Measurements from ENCODE around the gene PIGL.
A peak's percentile ranks its signal among the peaks of the same experiment; 100 is the strongest.
"Not testable (repeated sequence)": the region's sequence is repeated elsewhere in the genome, so short reads cannot be mapped to it uniquely, and the experiment has no call there.

The PIGL gene

DNA sequence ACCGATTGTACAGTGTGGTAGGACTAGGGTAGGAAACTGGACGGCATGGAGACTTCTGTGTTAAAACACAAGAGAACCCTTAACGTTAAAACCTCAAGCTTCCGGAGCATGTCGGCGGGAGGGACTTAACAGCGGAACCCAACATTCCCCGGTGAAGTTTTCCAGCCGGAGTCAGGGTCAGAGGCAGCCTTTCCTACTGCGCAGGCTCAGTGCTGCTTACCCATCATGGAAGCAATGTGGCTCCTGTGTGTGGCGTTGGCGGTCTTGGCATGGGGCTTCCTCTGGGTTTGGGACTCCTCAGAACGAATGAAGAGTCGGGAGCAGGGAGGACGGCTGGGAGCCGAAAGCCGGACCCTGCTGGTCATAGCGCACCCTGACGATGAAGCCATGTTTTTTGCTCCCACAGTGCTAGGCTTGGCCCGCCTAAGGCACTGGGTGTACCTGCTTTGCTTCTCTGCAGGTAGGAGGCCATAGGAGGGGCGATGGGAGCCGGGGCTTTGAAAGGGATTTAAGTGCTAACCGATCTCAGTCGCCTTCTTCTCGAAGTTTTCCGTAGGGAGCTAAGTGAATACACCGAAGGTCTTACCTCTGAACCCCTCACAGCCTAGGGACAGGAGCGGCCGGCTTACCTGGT is at the start of gene PIGL:
Gene PIGL, plus strand, starts transcription at position 209 of the 634 bp plus-strand sequence. Its CDS starts 17 bp downstream, at position 226.
- peak; percentile 94 for DNase-seq (ENCODE audit: low spot score)

GRCh38 chr17:16171613-16172012 is 45.4 kb upstream of the PIGL start:
- no peak for DNase-seq (ENCODE audit: low spot score)

DNA sequence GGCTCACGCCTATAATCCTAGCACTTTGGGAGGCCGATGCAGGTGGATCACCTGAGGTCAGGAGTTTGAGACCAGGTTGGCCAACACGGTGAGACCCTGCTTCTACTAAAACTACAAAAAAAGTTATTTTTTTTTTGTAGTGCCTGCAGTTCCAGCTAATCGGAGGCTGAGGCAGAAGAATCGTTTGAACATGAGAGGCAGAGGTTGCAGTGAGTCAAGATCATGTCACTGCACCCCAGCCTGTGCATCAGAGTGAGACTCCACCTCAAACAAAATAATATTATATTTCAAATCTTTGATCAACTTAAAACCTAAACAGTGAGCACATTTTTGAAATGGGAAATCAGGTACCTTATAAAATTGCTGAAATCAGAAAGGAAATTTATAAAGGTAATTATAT is 38.2 kb upstream of the PIGL start:
- DNase-seq (ENCODE audit: low spot score): no peak

- DNase-seq (ENCODE audit: low spot score): no peak
Measured at GRCh38 chr17:16181581-16181980, 35.4 kb upstream of the PIGL start.

DNA sequence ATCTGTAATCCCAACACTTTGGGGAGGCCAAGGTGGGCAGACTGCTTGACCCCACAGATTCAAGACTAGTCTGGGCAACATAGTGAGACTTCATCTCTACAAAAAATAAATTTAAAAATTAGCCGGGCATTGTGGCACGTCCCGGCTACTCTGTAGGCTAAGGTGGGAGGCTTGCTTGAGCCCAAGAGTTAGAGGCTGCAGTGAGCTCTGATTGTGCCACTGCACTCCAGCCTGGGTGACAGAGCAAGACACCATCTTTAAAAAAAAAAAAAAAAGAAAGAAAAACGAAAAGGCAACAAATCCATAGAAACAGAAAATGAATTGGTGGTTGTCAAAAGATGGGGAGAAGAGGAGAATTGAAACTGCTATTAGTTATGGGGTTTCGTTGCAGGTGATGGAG is 29.4 kb upstream of the PIGL start:
- no peak for DNase-seq (ENCODE audit: low spot score)

- no peak for DNase-seq (ENCODE audit: low spot score)
Measured at GRCh38 chr17:16189791-16190348, 27.1 kb upstream of the PIGL start.

DNA sequence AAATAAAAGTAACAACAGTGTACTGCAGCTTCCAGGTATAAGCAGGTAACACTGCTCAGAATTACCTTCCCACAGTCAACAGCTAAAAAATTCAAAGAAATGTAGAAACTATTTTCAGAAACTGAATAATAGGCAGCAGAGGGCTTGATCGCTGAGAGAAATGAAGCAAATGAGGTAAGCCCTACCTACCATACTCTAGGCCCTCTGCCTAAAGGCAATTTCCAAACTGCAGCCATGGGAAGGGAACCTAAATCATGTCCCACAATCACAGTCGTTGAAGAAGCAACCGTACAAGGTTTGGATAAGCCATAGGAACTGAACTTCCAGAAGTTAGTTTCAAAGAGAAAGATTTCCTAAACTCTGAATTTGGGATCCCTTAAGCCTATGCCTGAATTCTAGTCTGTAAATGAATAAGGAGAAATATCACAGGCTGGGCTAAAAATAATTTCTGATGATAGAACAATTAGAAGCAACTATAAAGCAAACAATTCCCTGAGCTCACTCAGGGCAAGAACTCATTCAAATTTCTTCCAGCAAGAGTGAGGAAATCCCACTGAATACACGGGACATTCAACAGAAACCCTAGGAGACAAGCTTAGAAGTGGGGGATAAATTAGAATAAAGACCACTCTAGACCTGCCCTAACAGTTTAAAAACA is 26.2 kb upstream of the PIGL start:
- no peak for DNase-seq (ENCODE audit: low spot score)

- peak; percentile 37 for DNase-seq (ENCODE audit: low spot score)
Measured at GRCh38 chr17:16191604-16192003, 25.4 kb upstream of the PIGL start.

- not testable (repeated sequence) for DNase-seq (ENCODE audit: low spot score)
Measured at GRCh38 chr17:16194307-16194835, 22.6 kb upstream of the PIGL start.

GRCh38 chr17:16197276-16197675 is 19.7 kb upstream of the PIGL start:
- DNase-seq (ENCODE audit: low spot score): no peak

DNA sequence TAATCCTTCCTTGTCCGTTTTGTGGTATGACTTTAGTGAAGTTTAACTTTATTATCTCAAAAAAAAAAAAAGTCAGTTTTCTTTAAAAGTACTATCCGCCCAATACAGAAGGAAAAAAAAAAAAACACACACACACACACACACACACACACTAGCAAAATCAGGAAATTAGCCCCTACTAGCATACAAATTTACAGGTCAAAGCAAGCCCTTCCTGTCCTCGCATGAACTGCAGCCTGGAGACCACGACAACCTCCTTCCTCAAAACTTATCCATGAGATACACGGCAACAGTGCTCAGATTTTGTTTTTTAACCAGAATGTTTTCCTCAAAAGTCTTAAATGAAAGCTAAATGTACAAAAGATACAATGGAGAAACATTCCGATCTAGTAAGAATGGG is 17.9 kb upstream of the PIGL start:
- DNase-seq (ENCODE audit: low spot score): no peak

GRCh38 chr17:16201693-16202131 is 15.3 kb upstream of the PIGL start:
- not testable (repeated sequence) for DNase-seq (ENCODE audit: low spot score)

DNA sequence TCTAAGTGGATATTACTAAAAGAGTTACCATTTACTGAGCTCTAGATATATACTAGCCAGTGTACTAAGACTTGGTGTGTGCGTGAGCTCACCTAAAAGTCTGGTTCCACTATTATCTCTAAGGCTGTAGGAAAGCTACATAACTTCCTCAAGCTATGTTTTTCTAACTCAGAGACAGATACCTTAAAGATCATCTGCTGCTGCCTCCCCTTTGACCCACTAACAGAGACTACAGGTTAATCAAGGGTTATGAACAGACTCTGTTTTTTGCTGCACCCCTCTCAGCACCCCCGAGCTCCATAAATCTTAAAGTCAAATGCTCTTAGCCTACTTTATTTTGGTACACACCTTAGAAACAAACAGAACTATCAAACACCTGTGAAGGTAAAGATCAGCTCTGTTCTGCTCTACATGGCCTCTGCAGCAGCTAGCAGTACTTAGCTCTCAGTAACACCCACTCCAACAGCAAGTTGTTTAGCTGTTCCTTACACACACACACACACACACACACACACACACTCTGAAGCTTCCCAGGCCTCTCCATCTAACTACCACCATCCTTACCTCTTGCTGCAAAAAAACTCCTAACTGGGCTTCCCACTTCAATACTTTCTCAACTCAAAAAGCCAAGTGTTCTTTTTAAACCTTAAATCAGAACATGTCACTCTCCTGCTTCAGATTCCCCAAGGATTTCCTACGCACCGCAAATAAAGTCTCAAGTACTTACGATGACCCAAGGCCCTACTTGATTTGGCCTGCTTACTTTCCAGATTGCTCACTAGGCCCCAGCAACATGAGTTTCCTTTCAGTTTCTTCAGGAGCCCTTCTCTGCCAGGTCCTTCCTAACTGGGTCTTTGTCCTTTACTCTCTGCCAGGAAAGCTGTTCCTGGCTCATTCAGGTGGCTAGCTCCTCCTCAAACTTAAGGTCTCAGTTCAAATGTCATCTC is 14.2 kb upstream of the PIGL start:
- DNase-seq (ENCODE audit: low spot score): not testable (repeated sequence)

GRCh38 chr17:16204763-16205162 is 12.2 kb upstream of the PIGL start:
- DNase-seq (ENCODE audit: low spot score): not testable (repeated sequence)

GRCh38 chr17:16211590-16211989 is 5.4 kb upstream of the PIGL start:
- no peak for DNase-seq (ENCODE audit: low spot score)

DNA sequence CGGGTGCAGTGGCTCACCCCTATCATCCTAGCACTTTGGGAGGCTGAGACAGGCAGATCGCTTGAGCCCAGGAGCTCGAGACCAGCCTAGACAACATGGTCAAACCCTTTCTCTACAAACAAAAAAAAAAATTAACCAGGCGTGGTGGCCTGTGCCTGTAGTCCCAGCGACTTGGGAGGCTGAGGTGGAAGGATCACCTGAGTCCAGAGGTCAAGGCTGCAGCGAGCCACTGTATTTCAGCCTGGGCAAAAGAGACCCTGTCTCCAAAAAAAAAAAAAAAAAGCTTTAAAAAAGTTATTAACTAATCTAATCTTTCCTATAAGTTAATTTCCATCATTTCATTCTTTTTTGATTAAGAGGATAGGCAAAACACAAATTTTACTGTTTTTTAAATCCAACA is 4.2 kb upstream of the PIGL start:
- DNase-seq (ENCODE audit: low spot score): no peak

DNA sequence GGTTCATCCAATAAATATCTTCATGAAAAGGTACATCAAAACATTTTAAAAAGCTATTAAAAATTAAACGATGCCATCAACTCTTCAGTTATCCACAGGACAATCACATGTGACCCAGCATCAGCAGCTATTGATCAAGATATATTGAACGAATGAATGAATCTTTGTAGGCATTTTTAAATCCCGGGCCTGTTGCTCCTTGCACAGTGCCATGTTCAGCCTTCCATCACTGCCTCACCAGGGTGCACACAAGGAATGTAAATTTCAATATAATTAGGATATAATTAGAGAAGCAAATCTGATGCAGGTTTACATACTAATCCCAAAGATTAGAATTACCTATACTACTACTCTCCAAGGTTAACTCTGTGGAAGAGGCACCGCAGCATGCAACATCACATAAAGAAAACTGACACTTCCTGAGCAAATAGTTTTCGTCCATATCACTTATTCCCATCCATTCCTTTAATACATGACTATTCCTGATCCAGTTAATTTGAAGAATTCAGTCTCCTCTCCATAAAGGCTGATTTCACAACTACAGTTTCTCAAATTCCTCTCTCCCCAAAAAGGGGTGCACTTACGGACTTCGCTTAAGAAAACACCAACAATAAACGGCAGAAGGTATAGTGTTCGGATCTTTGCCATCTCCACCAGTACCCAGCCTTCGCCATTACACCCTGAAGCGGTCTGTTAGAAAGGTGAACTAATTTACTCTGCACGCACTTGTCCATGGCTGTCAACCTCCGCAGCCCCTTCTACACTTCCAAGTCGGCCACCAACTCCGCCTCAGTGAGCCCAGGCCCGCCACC is 2.6 kb upstream of the PIGL start:
- DNase-seq (ENCODE audit: low spot score): peak; percentile 34

GRCh38 chr17:16215002-16215272 is 2.1 kb upstream of the PIGL start:
- DNase-seq (ENCODE audit: low spot score): no peak

GRCh38 chr17:16215273-16215964 is 1.6 kb upstream of the PIGL start, which contains the start of gene NCOR1:
Gene NCOR1, minus strand, starts transcription at chr17:16215534. Its CDS starts 20,965 bp downstream, at chr17:16194569.
- DNase-seq (ENCODE audit: low spot score): peak; percentile 84

DNA sequence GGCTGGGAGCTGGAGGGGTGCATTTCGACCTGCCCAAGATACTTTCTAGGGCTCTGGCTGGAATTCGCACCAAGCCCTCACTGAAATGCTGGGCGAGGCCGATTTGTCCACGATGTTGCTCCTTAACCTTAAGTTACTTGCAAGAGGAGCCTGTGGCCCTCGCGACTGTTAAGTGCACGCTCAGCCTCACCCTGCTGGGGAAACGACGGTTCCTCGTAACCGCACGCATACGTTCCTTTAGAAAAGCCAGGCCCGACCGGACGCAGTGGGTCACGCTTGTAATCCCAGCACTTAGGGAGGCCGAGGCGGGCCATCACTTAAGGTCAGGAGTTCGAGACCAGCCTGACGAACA is 1.1 kb upstream of the PIGL start:
- DNase-seq (ENCODE audit: low spot score): peak; percentile 42
